PC-3 (cell line): ENCODE results near the gene MMP20. TPM values are rescaled to one million over a fixed set of nuclear protein-coding genes. Genes with fewer than 3 reads are reported as not detected.

ENCODE experiments used
- ATAC-seq: fragments of 200-7000 bp; cut with Tn5 transposase; 2 replicates; pipeline ENCODE4 v1.9.1; 2020; ENCODE audit warnings: mild to moderate bottlenecking, moderate library complexity
- BruUV-seq: library from RNA; stranded (reverse); fragments of 400-500 nt; replicated peaks from 2 replicates; lab custom pipeline; 2021; lab: Mats Ljungman, UMichigan
- CTCF ChIA-PET: fragments of 300-600 bp; sonication (Branson Sonifier 250); formaldehyde crosslinking; loops from one replicate; lab custom pipeline; 2022; ENCODE audit warnings: antibody characterized with exemption; lab: Charles Lee
- POLR2A ChIA-PET: fragments of 300-600 bp; sonication (Branson Sonifier 250); formaldehyde crosslinking; loops from one replicate; lab custom pipeline; 2022; ENCODE audit warnings: antibody characterized with exemption; ENCODE audit not compliant: unreplicated experiment; lab: Charles Lee
- DNase-seq: peaks from one replicate; pipeline ENCODE4 v3.0.0-alpha.2; 2015
- H2AFZ ChIP-seq: fragments of 300-600 bp; sonication (generic); 2 replicates; pipeline ENCODE4 v1.6.0; 2016; ENCODE audit warnings: antibody characterized with exemption, low read length
- H3F3A ChIP-seq: fragments of 300-600 bp; sonication (generic); one replicate; pipeline ENCODE4 v1.6.0; 2017; ENCODE audit warnings: antibody characterized with exemption, low read length, control low read depth, mild to moderate bottlenecking; ENCODE audit not compliant: unreplicated experiment
- H3K27ac ChIP-seq: fragments of 300-600 bp; sonication (generic); 2 replicates; pipeline ENCODE4 v1.5.1; 2016; ENCODE audit warnings: mild to moderate bottlenecking, low read length
- H3K27me3 ChIP-seq: fragments of 300-600 bp; sonication (generic); 2 replicates; pipeline ENCODE4 v1.6.1; 2016; ENCODE audit warnings: low read length, mixed read lengths
- H3K36me3 ChIP-seq: fragments of 300-600 bp; sonication (generic); 2 replicates; pipeline ENCODE4 v1.6.1; 2016; ENCODE audit warnings: low read depth, mixed run types, low read length, mixed read lengths
- H3K4me1 ChIP-seq: fragments of 300-600 bp; sonication (generic); 2 replicates; pipeline ENCODE4 v1.5.1; 2016; ENCODE audit warnings: low read length; ENCODE audit not compliant: insufficient read depth
- H3K4me2 ChIP-seq: fragments of 300-600 bp; sonication (generic); 2 replicates; pipeline ENCODE4 v1.6.0; 2016; ENCODE audit warnings: low read length
- H3K4me3 ChIP-seq: fragments of 300-600 bp; sonication (generic); 2 replicates; pipeline ENCODE4 v1.5.1; 2016; ENCODE audit warnings: mild to moderate bottlenecking, low read length, mixed read lengths
- H3K79me2 ChIP-seq: fragments of 300-600 bp; sonication (generic); 2 replicates; pipeline ENCODE4 v1.6.1; 2017; ENCODE audit warnings: low read length, mixed read lengths
- H3K9ac ChIP-seq: fragments of 300-600 bp; sonication (generic); 2 replicates; pipeline ENCODE4 v1.6.0; 2016; ENCODE audit warnings: mild to moderate bottlenecking, low read length
- H3K9me2 ChIP-seq: fragments of 300-600 bp; sonication (generic); replicated peaks from 2 replicates; pipeline ENCODE4 v1.6.1; 2016; ENCODE audit warnings: mixed run types, low read length, mixed read lengths
- H3K9me3 ChIP-seq: fragments of 300-600 bp; sonication (generic); 2 replicates; pipeline ENCODE4 v1.6.1; 2016; ENCODE audit warnings: low read length, mixed read lengths
- H4K20me1 ChIP-seq: fragments of 300-600 bp; sonication (generic); 2 replicates; pipeline ENCODE4 v1.6.1; 2016; ENCODE audit warnings: low read length, mixed read lengths
- EZH2 ChIP-seq: fragments of 300-600 bp; sonication (generic); IDR thresholded peaks from one replicate; pipeline ENCODE4 v1.6.1; 2017; ENCODE audit warnings: antibody characterized with exemption, mild to moderate bottlenecking, low read length; ENCODE audit not compliant: unreplicated experiment
- EZH2phosphoT487 ChIP-seq: fragments of 300-600 bp; sonication (generic); IDR thresholded peaks from 2 replicates; pipeline ENCODE4 v1.6.1; 2018; ENCODE audit warnings: mild to moderate bottlenecking, antibody characterized with exemption, low read length, borderline replicate concordance
- intact Hi-C: fragments of 100-400 bp; cut with micrococcal nuclease; formaldehyde crosslinking; loops from 2 replicates; pipeline ENCODE4 v1.9.0; 2023
- total RNA-seq: library from RNA; depleted of rRNA; stranded (reverse); fragments of >200 nt; gene quantifications from 2 replicates; pipeline ENCODE4 v1.2.3, GENCODE V29; 2014
- TF ChIP-seq, protein P1 (sequence below): fragments of 300-600 bp; sonication (generic); conservative IDR thresholded peaks from 2 replicates; pipeline ENCODE4 v1.5.1; 2017; ENCODE audit warnings: antibody characterized with exemption, low read depth, mild to moderate bottlenecking, low read length

MMP20 gene
- total RNA-seq, 1 experiment from 2014 or later, result not detected

DNA sequence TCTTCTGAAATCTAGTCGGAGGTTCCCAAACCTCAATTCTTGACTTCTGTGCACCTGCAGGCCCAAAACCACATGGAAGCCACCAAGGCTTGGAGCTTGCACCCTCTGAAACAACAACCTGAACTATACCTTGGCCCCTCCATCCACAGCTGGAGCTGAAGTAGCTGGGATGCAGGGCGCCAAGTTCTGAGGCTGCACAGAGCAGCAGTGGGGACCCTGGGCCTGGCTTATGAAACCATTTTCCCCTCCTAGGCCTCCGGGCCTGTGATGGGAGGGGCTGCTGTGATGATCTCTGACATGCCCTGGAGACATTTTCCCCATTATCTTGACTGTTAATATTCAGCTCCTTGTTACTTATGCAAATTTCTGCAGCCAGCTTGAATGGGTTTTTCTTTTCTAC, 56.3 kb downstream of the MMP20 start:
- Histone ChIP-seq H4K20me1 (no peaks in the 10 kb centered on the region), H3F3A (peaks cover 1% of the 10 kb centered on the region), H3K9me3 (0 out of 2 replicates have a peak, but pooled peaks cover 9% of the 10 kb centered on the region), H2AFZ (no peak overlapping the region), H3K27ac (no peak overlapping the region), H3K4me2 (no peak overlapping the region), H3K9ac (no peak overlapping the region), H3K79me2 (no peaks in the 10 kb centered on the region), H3K36me3 (peaks cover 2% of the 10 kb centered on the region; the same call in 1 of the 2 replicates), H3K9me2 (no peaks in the 10 kb centered on the region), H3K4me1 (peaks cover 9% of the 10 kb centered on the region), H3K27me3 (no peaks in the 10 kb centered on the region), H3K4me3 (no peak overlapping the region)
- intact Hi-C loops, result loop anchor here (10.0 kb wide), 1 partner anchor 216 kb away; the partner anchor contains the start of gene MMP10
- ATAC-seq (no peak), DNase-seq (no peak)
- TF ChIP-seq, protein P1, sequence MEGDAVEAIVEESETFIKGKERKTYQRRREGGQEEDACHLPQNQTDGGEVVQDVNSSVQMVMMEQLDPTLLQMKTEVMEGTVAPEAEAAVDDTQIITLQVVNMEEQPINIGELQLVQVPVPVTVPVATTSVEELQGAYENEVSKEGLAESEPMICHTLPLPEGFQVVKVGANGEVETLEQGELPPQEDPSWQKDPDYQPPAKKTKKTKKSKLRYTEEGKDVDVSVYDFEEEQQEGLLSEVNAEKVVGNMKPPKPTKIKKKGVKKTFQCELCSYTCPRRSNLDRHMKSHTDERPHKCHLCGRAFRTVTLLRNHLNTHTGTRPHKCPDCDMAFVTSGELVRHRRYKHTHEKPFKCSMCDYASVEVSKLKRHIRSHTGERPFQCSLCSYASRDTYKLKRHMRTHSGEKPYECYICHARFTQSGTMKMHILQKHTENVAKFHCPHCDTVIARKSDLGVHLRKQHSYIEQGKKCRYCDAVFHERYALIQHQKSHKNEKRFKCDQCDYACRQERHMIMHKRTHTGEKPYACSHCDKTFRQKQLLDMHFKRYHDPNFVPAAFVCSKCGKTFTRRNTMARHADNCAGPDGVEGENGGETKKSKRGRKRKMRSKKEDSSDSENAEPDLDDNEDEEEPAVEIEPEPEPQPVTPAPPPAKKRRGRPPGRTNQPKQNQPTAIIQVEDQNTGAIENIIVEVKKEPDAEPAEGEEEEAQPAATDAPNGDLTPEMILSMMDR, result no peak
- TF ChIP-seq EZH2, result no peak
- no peak for TF ChIP-seq EZH2phosphoT487
- no TSS peak for BruUV-seq
- ChIA-PET POLR2A (no interaction called here), CTCF (no interaction called here)

DNA sequence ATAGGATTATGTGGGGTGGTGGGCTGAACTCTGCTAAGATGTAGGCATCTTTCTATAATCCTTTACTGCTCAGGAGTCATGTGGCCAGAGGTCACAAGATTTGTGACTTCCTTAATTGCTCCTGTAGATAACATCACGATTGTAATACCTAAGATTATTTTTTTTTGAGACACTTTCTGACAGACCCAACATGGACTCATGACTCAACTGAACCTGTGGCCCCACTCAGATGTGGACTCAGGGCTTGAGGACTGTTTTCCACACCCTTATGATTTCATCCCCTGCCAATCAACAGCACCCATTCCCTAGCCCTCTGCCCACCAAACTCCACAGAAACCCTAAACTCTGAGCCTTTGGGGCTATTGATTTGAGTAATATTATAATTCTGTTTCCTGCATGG, 59.0 kb downstream of the MMP20 start:
- Histone ChIP-seq H3K4me3 (no peak overlapping the region), H4K20me1 (no peaks in the 10 kb centered on the region), H3K27me3 (no peaks in the 10 kb centered on the region), H3K9me2 (no peaks in the 10 kb centered on the region), H3K9ac (no peak overlapping the region), H3K36me3 (peaks cover 2% of the 10 kb centered on the region; the same call in 1 of the 2 replicates), H3K9me3 (0 out of 2 replicates have a peak, but pooled peaks cover 9% of the 10 kb centered on the region), H3K27ac (no peak overlapping the region), H3K4me2 (no peak overlapping the region), H3F3A (peaks cover 8% of the 10 kb centered on the region), H3K79me2 (no peaks in the 10 kb centered on the region), H3K4me1 (peaks cover 28% of the 10 kb centered on the region), H2AFZ (no peak overlapping the region)
- TF ChIP-seq EZH2phosphoT487 (no peak), EZH2 (no peak)
- TF ChIP-seq, protein P1, result no peak
- no TSS peak for BruUV-seq
- POLR2A ChIA-PET, result no interaction called here
- ATAC-seq, result no peak
- DNase-seq, result no peak
- intact Hi-C loops, result loop anchor here (10.0 kb wide), 1 partner anchor 219 kb away; the partner anchor contains the start of gene MMP10
- CTCF ChIA-PET, result no interaction called here

DNA sequence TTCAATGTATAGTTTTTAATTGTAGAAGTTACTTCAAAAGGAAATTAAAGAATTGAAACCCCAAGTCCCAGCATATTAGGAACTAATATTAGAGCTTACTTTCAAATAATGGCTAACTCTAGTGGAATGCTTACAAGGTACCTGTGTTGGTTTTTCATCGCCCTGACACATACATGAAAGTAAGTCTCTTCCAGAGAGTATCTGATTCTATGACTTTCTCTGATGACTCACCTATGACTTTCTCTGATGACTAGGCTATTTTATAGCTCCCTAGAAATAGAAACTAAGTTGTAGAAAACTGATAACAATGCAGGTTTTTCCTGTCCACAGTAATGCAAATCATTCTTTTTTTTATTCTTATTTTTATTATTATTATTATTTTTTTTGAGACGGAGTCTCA, 61.0 kb downstream of the MMP20 start:
- BruUV-seq, result no TSS peak
- H2AFZ ChIP-seq, result 0 out of 2 replicates have a peak overlapping the region, but pooled peaks have one; percentile 2
- H3K79me2 ChIP-seq, result no peaks in the 10 kb centered on the region
- H3F3A ChIP-seq, result peaks cover 8% of the 10 kb centered on the region
- H4K20me1 ChIP-seq, result no peaks in the 10 kb centered on the region
- H3K9me3 ChIP-seq, result 0 out of 2 replicates have a peak, but pooled peaks cover 9% of the 10 kb centered on the region
- ChIA-PET POLR2A (interaction anchor here (0.5 kb wide), 1 partner anchor 10 kb away, joined by 3 read pairs; no protein-coding TSS in a partner anchor), CTCF (interaction anchor here (0.7 to 0.8 kb wide), 3 partner anchors 8 to 697 kb away, joined by 3 read pairs; no protein-coding TSS in a partner anchor)
- ATAC-seq, result peak; percentile 95
- H3K27me3 ChIP-seq, result no peaks in the 10 kb centered on the region
- no peaks in the 10 kb centered on the region for H3K9me2 ChIP-seq
- H3K4me3 ChIP-seq, result peak overlapping the region; percentile 23
- H3K27ac ChIP-seq, result peak overlapping the region; percentile 89
- peaks cover 43% of the 10 kb centered on the region for H3K4me1 ChIP-seq
- H3K4me2 ChIP-seq, result peak overlapping the region; percentile 63
- peak overlapping the region; percentile 59 for H3K9ac ChIP-seq
- TF ChIP-seq EZH2phosphoT487 (no peak), EZH2 (no peak)
- TF ChIP-seq, protein P1, result no peak
- DNase-seq, result peak; percentile 99
- H3K36me3 ChIP-seq, result peaks cover 2% of the 10 kb centered on the region; the same call in 1 of the 2 replicates
- intact Hi-C loops, result loop anchor here (1.0 to 10.0 kb wide), 3 partner anchors 35 to 221 kb away; partner anchors contain the start of gene MMP10
